H1 (cell line): ENCODE data around the gene EDEM2. TPM values are rescaled to one million over a fixed set of nuclear protein-coding genes. Genes with fewer than 3 reads are reported as not detected.
"Not testable (repeated sequence)": the region's sequence is repeated elsewhere in the genome, so short reads cannot be mapped to it uniquely, and the experiment has no call there.

Source experiments
- CTCF ChIA-PET: fragments of 300-600 bp; sonication (Branson Sonifier 250); formaldehyde crosslinking; loops from one replicate; lab custom pipeline; 2021; ENCODE audit not compliant: partially characterized antibody; lab: Charles Lee
- POLR2A ChIA-PET: fragments of 300-600 bp; sonication (Branson Sonifier 250); formaldehyde crosslinking; loops from one replicate; lab custom pipeline; 2021; ENCODE audit warnings: inconsistent platforms; ENCODE audit not compliant: partially characterized antibody; lab: Charles Lee
- DNase-seq, 2 experiments: peaks; one replicate each; pipeline versions ENCODE4 v3.0.0 to v3.0.0-alpha.2; 2010 to 2022; ENCODE audit warnings: low spot score in 2 of 2, low read depth in 1 of 2, mixed read lengths in 1 of 2
- FAIRE-seq: peaks from 2 replicates; lab custom pipeline; 2011; peaks lifted over from hg19 to GRCh38; lab: Jason Lieb, UNC
- H2AFZ ChIP-seq: 2 replicates; pipeline ENCODE4 v1.8.1; 2012; ENCODE audit warnings: low read length, inconsistent platforms
- H2AK5ac ChIP-seq: 2 replicates; pipeline ENCODE4 v1.6.1; 2013; ENCODE audit warnings: low read depth, low read length
- H2BK120ac ChIP-seq: replicated peaks from 2 replicates; pipeline ENCODE3; 2013; ENCODE audit warnings: low read depth, low read length, inconsistent platforms
- H2BK12ac ChIP-seq: 2 replicates; pipeline ENCODE4 v1.6.1; 2013; ENCODE audit warnings: low read depth, low read length
- H2BK15ac ChIP-seq: 2 replicates; pipeline ENCODE4 v1.6.1; 2013; ENCODE audit warnings: low read length
- H2BK20ac ChIP-seq: 2 replicates; pipeline ENCODE4 v1.6.1; 2013; ENCODE audit warnings: low read length
- H2BK5ac ChIP-seq: 2 replicates; pipeline ENCODE4 v1.6.1; 2013; ENCODE audit warnings: low read depth, low read length
- H3K14ac ChIP-seq: 2 replicates; pipeline ENCODE4 v1.6.1; 2013; ENCODE audit warnings: inconsistent platforms; ENCODE audit not compliant: insufficient read length
- H3K18ac ChIP-seq: 2 replicates; pipeline ENCODE4 v1.6.1; 2013; ENCODE audit warnings: low read length; ENCODE audit errors: extremely low read depth
- H3K23ac ChIP-seq: 2 replicates; pipeline ENCODE4 v1.6.1; 2013; ENCODE audit warnings: inconsistent platforms; ENCODE audit not compliant: insufficient read length
- H3K23me2 ChIP-seq: 2 replicates; pipeline ENCODE4 v1.6.1; 2013; ENCODE audit warnings: low read depth, low read length
- H3K27ac ChIP-seq: 2 replicates; pipeline ENCODE4 v1.6.1; 2011; ENCODE audit warnings: low read depth, low read length, inconsistent platforms
- H3K27me3 ChIP-seq, 4 experiments: replicated peaks in 1 of 4; 1 replicate in 1 of 4; 2 replicates in 3 of 4; pipeline versions ENCODE4 v1.6.1 to v1.8.1; 2011 to 2013; ENCODE audit warnings: low read length in 3 of 4, mild to moderate bottlenecking in 3 of 4, inconsistent platforms in 2 of 4, mixed read lengths in 2 of 4, moderate library complexity in 1 of 4; ENCODE audit not compliant: control insufficient read depth in 3 of 4, insufficient read depth in 3 of 4; ENCODE audit errors: extremely low read depth in 1 of 4
- H3K36me3 ChIP-seq, 4 experiments: 2 replicates each; pipeline versions ENCODE4 v1.6.1 to v1.8.1; 2011 to 2013; ENCODE audit warnings: mild to moderate bottlenecking in 4 of 4, low read length in 3 of 4, moderate library complexity in 2 of 4, control low read depth in 1 of 4, inconsistent platforms in 1 of 4; ENCODE audit not compliant: insufficient read depth in 4 of 4, control insufficient read depth in 2 of 4
- H3K4ac ChIP-seq: replicated peaks from 2 replicates; pipeline ENCODE3; 2013; ENCODE audit warnings: low read length, low read depth, mixed read lengths, inconsistent platforms; ENCODE audit not compliant: insufficient read length
- H3K4me1 ChIP-seq, 4 experiments: replicated peaks in 1 of 4; 1 replicate in 1 of 4; 2 replicates in 3 of 4; pipeline versions ENCODE4 v1.6.1 to v1.8.1; 2011 to 2013; ENCODE audit warnings: low read length in 3 of 4, inconsistent platforms in 2 of 4, mixed read lengths in 1 of 4; ENCODE audit not compliant: insufficient read depth in 4 of 4, control insufficient read depth in 3 of 4
- H3K4me2 ChIP-seq, 2 experiments: 2 replicates each; pipeline versions ENCODE4 v1.6.1 to v1.8.1; 2011 to 2013; ENCODE audit warnings: low read depth in 2 of 2, low read length in 2 of 2, control low read depth in 1 of 2, inconsistent platforms in 1 of 2, mild to moderate bottlenecking in 1 of 2; ENCODE audit not compliant: insufficient read depth in 1 of 2
- H3K4me3 ChIP-seq, 4 experiments: fragments of 200-600, 300-600 bp in 1 of 4; sonication (generic), shearing (Covaris generic), sonication (Bioruptor Twin) in 1 of 4; 2 replicates each; pipeline versions ENCODE4 v1.5.1 to v1.8.1; 2011 to 2016; ENCODE audit warnings: low read length in 4 of 4, low read depth in 3 of 4, control low read depth in 2 of 4, inconsistent platforms in 2 of 4, mild to moderate bottlenecking in 2 of 4, mixed read lengths in 1 of 4, moderate library complexity in 1 of 4; ENCODE audit not compliant: insufficient read depth in 2 of 4; ENCODE audit errors: extremely low read depth in 1 of 4
- H3K56ac ChIP-seq: replicated peaks from 2 replicates; pipeline ENCODE3; 2013; ENCODE audit warnings: low read depth, mild to moderate bottlenecking, mixed read lengths, low read length, inconsistent platforms; ENCODE audit not compliant: insufficient read length
- H3K79me1 ChIP-seq: 2 replicates; pipeline ENCODE4 v1.6.1; 2013; ENCODE audit warnings: low read depth, low read length, control low read depth
- H3K79me2 ChIP-seq, 2 experiments: 2 replicates each; pipeline versions ENCODE4 v1.6.1 to v1.8.1; 2012 to 2013; ENCODE audit warnings: low read length in 2 of 2, mild to moderate bottlenecking in 2 of 2, inconsistent platforms in 1 of 2; ENCODE audit not compliant: insufficient read depth in 2 of 2, control insufficient read depth in 1 of 2
- H3K9ac ChIP-seq, 4 experiments: replicated peaks in 1 of 4; 1 replicate in 1 of 4; 2 replicates in 3 of 4; pipeline versions ENCODE4 v1.6.1 to v1.8.1; 2011 to 2013; ENCODE audit warnings: low read depth in 3 of 4, low read length in 3 of 4, control low read depth in 2 of 4, mild to moderate bottlenecking in 2 of 4, moderate library complexity in 2 of 4, inconsistent platforms in 1 of 4; ENCODE audit errors: extremely low read depth in 1 of 4
- H3K9me3 ChIP-seq, 2 experiments: 2 replicates each; pipeline versions ENCODE4 v1.6.1 to v1.8.1; 2012 to 2013; ENCODE audit warnings: mild to moderate bottlenecking in 2 of 2, moderate library complexity in 2 of 2, control low read depth in 1 of 2, inconsistent platforms in 1 of 2, low read depth in 1 of 2, low read length in 1 of 2, mixed read lengths in 1 of 2; ENCODE audit not compliant: insufficient read depth in 2 of 2
- H4K20me1 ChIP-seq, 2 experiments: replicated peaks in 1 of 2; 2 replicates each; pipeline versions ENCODE3 to v1.8.1; 2011 to 2013; ENCODE audit warnings: inconsistent platforms in 2 of 2, low read length in 2 of 2, mild to moderate bottlenecking in 1 of 2; ENCODE audit not compliant: insufficient read depth in 2 of 2, control insufficient read depth in 1 of 2
- H4K5ac ChIP-seq: 2 replicates; pipeline ENCODE4 v1.6.1; 2013; ENCODE audit warnings: low read length, low read depth, mixed read lengths, inconsistent platforms; ENCODE audit not compliant: insufficient read length
- H4K8ac ChIP-seq: 2 replicates; pipeline ENCODE4 v1.8.0; 2013; ENCODE audit warnings: mild to moderate bottlenecking, moderate library complexity, low read length, inconsistent platforms; ENCODE audit not compliant: insufficient read depth; ENCODE audit errors: extremely low read depth
- H4K91ac ChIP-seq: replicated peaks from 2 replicates; pipeline ENCODE3; 2013; ENCODE audit warnings: low read length, mixed read lengths, inconsistent platforms; ENCODE audit not compliant: insufficient read length
- CBX5 ChIP-seq: fragments of 300-800, 300-1000 bp; sonication (generic); IDR thresholded peaks from 2 replicates; pipeline ENCODE4 v1.7.1; 2016; ENCODE audit warnings: antibody characterized with exemption, low read length, low read depth
- CHD2 ChIP-seq: IDR thresholded peaks from 2 replicates; pipeline ENCODE4 v1.6.1; 2012; ENCODE audit warnings: low read length, improper control_type of control experiment
- CREB1 ChIP-seq: IDR thresholded peaks from 2 replicates; pipeline ENCODE4 v1.6.1; 2012; ENCODE audit warnings: inconsistent platforms
- EGR1 ChIP-seq: IDR thresholded peaks from 2 replicates; pipeline ENCODE4 v1.6.1; 2011; ENCODE audit warnings: low read depth, low read length, borderline replicate concordance
- JUN ChIP-seq: IDR thresholded peaks from 2 replicates; pipeline ENCODE4 v1.6.1; 2011; ENCODE audit warnings: low read depth, mild to moderate bottlenecking, improper control_type of control experiment, low read length
- RFX5 ChIP-seq: IDR thresholded peaks from 2 replicates; pipeline ENCODE4 v1.6.1; 2011; ENCODE audit warnings: low read depth, low read length, improper control_type of control experiment, borderline replicate concordance
- WGBS, 2 experiments: shearing (Covaris generic) in 1 of 2; methylation state at CpG; one replicate each; pipeline versions ENCODE4 v1.1.6 to v1.1.7; 2013 to 2015; ENCODE audit warnings: low lambda C conversion rate in 2 of 2, mixed read lengths in 2 of 2, inconsistent platforms in 1 of 2, low coverage in 1 of 2, missing lambda C conversion rate in 1 of 2; ENCODE audit not compliant: insufficient replicate concordance in 2 of 2, insufficient coverage in 1 of 2, insufficient read length in 1 of 2; ENCODE audit errors: extremely low coverage in 1 of 2, missing lambda C conversion rate in 1 of 2; 5-methylcytosine and 5-hydroxymethylcytosine counted together
- polyA plus RNA-seq, 7 experiments: library from polyadenylated mRNA; depleted of rRNA in 3 of 7; stranded (reverse) in 5 of 7; unstranded in 2 of 7; fragments of >200 nt in 5 of 7; fragments of 200-250 nt in 2 of 7; gene quantifications; 1 replicate in 5 of 7; 2 replicates in 1 of 7; 4 replicates in 1 of 7; pipeline versions ENCODE4 v1.2.1 to v1.2.3, GENCODE V29; 2011 to 2013; ENCODE audit warnings: missing spikeins in 2 of 7, mixed read lengths in 2 of 7
- total RNA-seq: library from RNA; stranded (reverse); fragmentation: NEBNext Ultra II Directional; extraction: Animal tissue kit (Norgen Biotek cat#: 25700); gene quantifications from 2 replicates; pipeline ENCODE4 v1.2.1, GENCODE V29; 2021

EDEM2 gene
- total and polyA plus RNA-seq, 2 of the 8 experiments (the other 6 are each of a cell fraction or from before 2014, with no cell fraction given) = 15.2 to 19.6 TPM

GRCh38 chr20:35115606-35116005, 31.5 kb downstream of the EDEM2 start (continued):
- TF ChIP-seq EGR1 (no peak), CHD2 (no peak), RFX5 (no peak), JUN (no peak), CBX5 (no peak), CREB1 (no peak)
- TF ChIP-seq, all 59 proteins: peak for 0

GRCh38 chr20:35112276-35112675, 34.9 kb downstream of the EDEM2 start:
- H3K4ac ChIP-seq, H4K91ac ChIP-seq, H2BK12ac ChIP-seq, H3K79me2 ChIP-seq, H3K27ac ChIP-seq, H3K4me1 ChIP-seq, H3K9ac ChIP-seq, H2BK5ac ChIP-seq, H3K23me2 ChIP-seq, H2BK120ac ChIP-seq, H3K79me1 ChIP-seq, H3K27me3 ChIP-seq, DNase-seq, H2AK5ac ChIP-seq, H3K4me2 ChIP-seq, H2BK20ac ChIP-seq, H3K56ac ChIP-seq, H4K8ac ChIP-seq, H4K5ac ChIP-seq, H3K9me3 ChIP-seq, POLR2A ChIA-PET, FAIRE-seq, H3K18ac ChIP-seq, H4K20me1 ChIP-seq, H3K14ac ChIP-seq, H3K36me3 ChIP-seq, H3K4me3 ChIP-seq, H2AFZ ChIP-seq, H3K23ac ChIP-seq, H2BK15ac ChIP-seq: not testable (repeated sequence)
- WGBS, 2 experiments = 86% methylated on average over 5 of the region's 5 CpGs; no CpG with 5 or more reads in 1 of the 2 experiments
- CTCF ChIA-PET = interaction anchor here (0.6 kb wide), 2 partner anchors 18 to 296 kb away, joined by 3 read pairs; no protein-coding TSS in a partner anchor
